ENCODE data around the gene ZFTA. TPM values are rescaled to one million over a fixed set of nuclear protein-coding genes. Genes with fewer than 3 reads are reported as not detected.
"Not testable (repeated sequence)": the region's sequence is repeated elsewhere in the genome, so short reads cannot be mapped to it uniquely, and the experiment has no call there.

ZFTA gene
- polyA plus RNA-seq, 2 of the 4 experiments (the other 2 are of a cell fraction) = 3.0 to 6.6 TPM

GRCh38 chr11:63813035-63813562 is 44.5 kb upstream of the ZFTA start, which contains the start of gene SPINDOC (continued):
- TF ChIP-seq ELK1 (IDR thresholded peaks at IDR 0.05; ENCODE audit: low read depth, low read length) (no peak), RNF2 (IDR thresholded peaks at IDR 0.05; ENCODE audit: borderline replicate concordance, low read depth) (peak; percentile 60; the same call in 1 of the 2 replicates), FOXS1 (CRISPR knock-in tag; IDR thresholded peaks at IDR 0.05) (no peak), E2F6 (IDR thresholded peaks at IDR 0.05; ENCODE audit: borderline replicate concordance, low read depth) (peak; percentile 92), HOXA7 (CRISPR knock-in tag; IDR thresholded peaks at IDR 0.05) (no peak), HEYL (CRISPR knock-in tag; IDR thresholded peaks at IDR 0.05) (no peak)

DNA sequence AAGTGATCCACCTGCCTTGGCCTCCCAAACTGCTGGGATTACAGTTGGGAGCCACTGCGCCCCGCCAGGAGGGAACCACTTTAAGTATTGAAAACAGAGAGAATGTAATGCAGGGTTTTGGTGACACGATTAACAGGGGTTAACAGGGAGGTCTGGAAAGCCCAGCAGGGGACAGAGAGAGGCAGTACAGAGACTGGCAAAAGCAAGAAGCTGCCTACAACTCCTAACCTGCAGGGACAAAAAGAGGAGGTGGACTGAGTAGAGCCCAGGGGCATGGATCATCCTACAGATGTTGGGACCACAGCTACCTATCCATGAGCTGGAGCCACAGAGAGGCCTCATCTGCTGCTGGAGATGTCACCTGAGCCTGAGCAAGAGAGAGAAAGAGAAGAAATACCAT is 42.9 kb upstream of the ZFTA start:
- no peaks in the 10 kb centered on the region for H3K9me3 ChIP-seq
- ChIA-PET CTCF (interaction anchor here (1.5 to 7.0 kb wide), 3 partner anchors 26 to 332 kb away, joined by 4 to 32 read pairs (median 5); partner anchors contain the start of gene ZFTA), POLR2A (interaction anchor here (1.2 kb wide), 1 partner anchor 9 kb away, joined by 3 read pairs; no protein-coding TSS in a partner anchor)
- TF ChIP-seq SMC3 (IDR thresholded peaks at IDR 0.05) (no peak), ELK1 (IDR thresholded peaks at IDR 0.05; ENCODE audit: low read depth, low read length) (no peak), RAD21 (conservative IDR thresholded peaks at IDR 0.05 in 1 of 2, IDR thresholded peaks at IDR 0.05 in 1 of 2) (no peak), USF2 (IDR thresholded peaks at IDR 0.05) (no peak), NPAS2 (CRISPR knock-in tag; IDR thresholded peaks at IDR 0.05; ENCODE audit: borderline replicate concordance) (no peak), BCL3 (IDR thresholded peaks at IDR 0.05) (no peak), HDAC2 (IDR thresholded peaks at IDR 0.05) (no peak)
- no peak overlapping the region for H3K4me3 ChIP-seq
- no peak for DNase-seq (ENCODE audit: low read depth in 1 of 2, low spot score in 1 of 2)
- FAIRE-seq = no peak
- no peak overlapping the region for H3K27ac ChIP-seq
- WGBS (ENCODE audit: missing lambda C conversion rate) = 96% methylated on average over 3 of the region's 3 CpGs
- no peak overlapping the region for H3K4me2 ChIP-seq
- H3K4me1 ChIP-seq = peaks cover 17% of the 10 kb centered on the region
- ATAC-seq = no peak

DNA sequence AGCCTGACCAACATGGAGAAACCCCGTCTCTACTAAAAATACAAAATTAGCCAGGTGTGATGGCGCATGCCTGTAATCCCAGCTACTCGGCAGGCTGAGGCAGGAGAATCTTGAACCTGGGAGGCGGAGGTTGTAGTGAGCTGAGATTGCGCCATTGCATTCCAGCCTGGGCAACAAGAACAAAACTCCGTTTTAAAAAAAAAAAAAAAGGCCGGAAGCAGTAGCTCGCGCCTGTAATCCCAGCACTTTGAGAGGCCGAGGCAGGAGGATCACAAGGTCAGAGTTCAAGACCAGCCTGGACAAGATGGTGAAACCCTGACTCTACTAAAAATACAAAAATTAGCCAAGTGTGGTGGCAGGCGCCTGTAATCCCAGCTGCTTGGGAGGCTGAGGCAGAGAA is 41.8 kb upstream of the ZFTA start:
- ATAC-seq; H3K4me3 ChIP-seq; FAIRE-seq; DNase-seq (ENCODE audit: low read depth in 1 of 2, low spot score in 1 of 2); H3K9me3 ChIP-seq; H3K27ac ChIP-seq; POLR2A ChIA-PET; H3K4me2 ChIP-seq: not testable (repeated sequence)
- H3K4me1 ChIP-seq = peaks cover 17% of the 10 kb centered on the region
- WGBS (ENCODE audit: missing lambda C conversion rate) = 92% methylated on average over 11 of the region's 11 CpGs
- CTCF ChIA-PET = interaction anchor here (0.7 to 7.0 kb wide), 4 partner anchors 27 to 332 kb away, joined by 3 to 32 read pairs (median 4); partner anchors contain the start of gene ZFTA

- no peak overlapping the region for H3K27ac ChIP-seq
- TF ChIP-seq EHF (CRISPR knock-in tag; IDR thresholded peaks at IDR 0.05) = no peak
- TF ChIP-seq E2F6 (IDR thresholded peaks at IDR 0.05; ENCODE audit: borderline replicate concordance, low read depth) = no peak
- CTCF ChIA-PET = interaction anchor here (0.6 to 1.5 kb wide), 2 partner anchors 31 to 37 kb away, joined by 3 to 6 read pairs; partner anchors contain the start of gene ZFTA
- ATAC-seq (no peak), DNase-seq (ENCODE audit: low read depth in 1 of 2, low spot score in 1 of 2) (no peak), FAIRE-seq (no peak)
- POLR2A ChIA-PET = no interaction called here
- H3K4me3 ChIP-seq = no peak overlapping the region
- 86% methylated on average over 9 of the region's 9 CpGs for WGBS (ENCODE audit: missing lambda C conversion rate)
- peaks cover 16% of the 10 kb centered on the region for H3K4me1 ChIP-seq
- no peaks in the 10 kb centered on the region for H3K9me3 ChIP-seq
- no peak overlapping the region for H3K4me2 ChIP-seq
These were observed 37.4 kb upstream of the ZFTA start for GRCh38 chr11:63805844-63806415.
